ENCODE data around the gene TJP1.

The TJP1 gene

DNA sequence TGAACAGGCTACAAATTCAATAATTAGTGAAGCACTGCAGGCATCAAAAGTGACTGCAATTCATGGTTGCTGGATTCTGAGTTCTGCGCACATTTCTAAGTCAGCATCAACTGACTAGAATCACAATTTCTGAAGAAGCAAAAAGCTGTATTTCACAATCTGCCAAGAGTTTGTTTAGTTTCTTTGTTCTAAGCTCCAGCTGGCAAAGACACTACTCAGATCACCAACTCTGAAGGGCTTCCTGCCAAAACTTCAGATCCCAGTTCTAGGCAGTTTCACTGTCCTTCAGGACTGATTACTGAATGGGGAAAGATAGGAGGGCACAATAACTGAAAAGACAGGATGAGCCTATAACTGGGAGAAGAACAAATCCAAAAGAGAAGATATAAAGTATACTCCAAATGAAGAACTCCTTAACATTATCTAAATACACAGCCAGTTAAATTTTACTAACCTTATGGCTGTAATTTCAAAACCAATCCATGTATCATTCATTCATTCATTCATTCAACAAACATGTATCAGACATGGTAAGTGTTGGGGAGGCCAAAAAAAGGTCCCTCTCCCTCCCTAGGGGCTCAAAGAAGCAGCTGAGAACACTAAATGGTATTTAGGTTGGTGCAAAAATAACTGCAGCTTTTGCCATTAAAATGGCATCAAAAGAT is 17.1 kb downstream of the TJP1 start:
- TF ChIP-seq, protein P1, sequence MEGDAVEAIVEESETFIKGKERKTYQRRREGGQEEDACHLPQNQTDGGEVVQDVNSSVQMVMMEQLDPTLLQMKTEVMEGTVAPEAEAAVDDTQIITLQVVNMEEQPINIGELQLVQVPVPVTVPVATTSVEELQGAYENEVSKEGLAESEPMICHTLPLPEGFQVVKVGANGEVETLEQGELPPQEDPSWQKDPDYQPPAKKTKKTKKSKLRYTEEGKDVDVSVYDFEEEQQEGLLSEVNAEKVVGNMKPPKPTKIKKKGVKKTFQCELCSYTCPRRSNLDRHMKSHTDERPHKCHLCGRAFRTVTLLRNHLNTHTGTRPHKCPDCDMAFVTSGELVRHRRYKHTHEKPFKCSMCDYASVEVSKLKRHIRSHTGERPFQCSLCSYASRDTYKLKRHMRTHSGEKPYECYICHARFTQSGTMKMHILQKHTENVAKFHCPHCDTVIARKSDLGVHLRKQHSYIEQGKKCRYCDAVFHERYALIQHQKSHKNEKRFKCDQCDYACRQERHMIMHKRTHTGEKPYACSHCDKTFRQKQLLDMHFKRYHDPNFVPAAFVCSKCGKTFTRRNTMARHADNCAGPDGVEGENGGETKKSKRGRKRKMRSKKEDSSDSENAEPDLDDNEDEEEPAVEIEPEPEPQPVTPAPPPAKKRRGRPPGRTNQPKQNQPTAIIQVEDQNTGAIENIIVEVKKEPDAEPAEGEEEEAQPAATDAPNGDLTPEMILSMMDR (IDR thresholded peaks at IDR 0.05; ENCODE audit: control extremely low read depth, extremely low read depth, low read depth, missing control alignments) = no peak
- ChIA-PET POLR2A (no interaction called here), CTCF (interaction anchor here (1.2 kb wide), 1 partner anchor 11 kb away, joined by 4 read pairs; no protein-coding TSS in a partner anchor)
- DNase-seq (ENCODE audit: extremely low spot score) = no peak

DNA sequence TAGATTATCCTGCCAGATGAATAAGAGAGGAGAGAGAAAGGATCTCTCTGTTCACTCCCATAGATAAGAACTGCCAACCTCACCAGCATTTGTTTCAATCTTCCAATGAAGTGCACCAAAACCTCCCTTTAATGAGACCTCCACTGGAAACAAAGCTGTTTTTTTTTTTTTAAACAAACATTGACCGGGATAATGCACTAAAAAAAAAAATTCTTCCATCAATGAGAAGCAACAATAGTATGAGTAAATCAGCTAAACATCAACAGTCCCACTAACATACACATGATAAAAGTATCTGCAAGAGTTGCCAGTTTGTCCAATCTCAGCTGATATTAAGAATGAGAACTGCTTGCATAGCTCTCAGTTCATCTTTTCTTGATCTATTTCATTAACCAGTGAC is 19.9 kb downstream of the TJP1 start:
- DNase-seq (ENCODE audit: extremely low spot score) = no peak
- TF ChIP-seq, protein P1 (IDR thresholded peaks at IDR 0.05; ENCODE audit: control extremely low read depth, extremely low read depth, low read depth, missing control alignments) = no peak
- ChIA-PET CTCF (no interaction called here), POLR2A (no interaction called here)

DNA sequence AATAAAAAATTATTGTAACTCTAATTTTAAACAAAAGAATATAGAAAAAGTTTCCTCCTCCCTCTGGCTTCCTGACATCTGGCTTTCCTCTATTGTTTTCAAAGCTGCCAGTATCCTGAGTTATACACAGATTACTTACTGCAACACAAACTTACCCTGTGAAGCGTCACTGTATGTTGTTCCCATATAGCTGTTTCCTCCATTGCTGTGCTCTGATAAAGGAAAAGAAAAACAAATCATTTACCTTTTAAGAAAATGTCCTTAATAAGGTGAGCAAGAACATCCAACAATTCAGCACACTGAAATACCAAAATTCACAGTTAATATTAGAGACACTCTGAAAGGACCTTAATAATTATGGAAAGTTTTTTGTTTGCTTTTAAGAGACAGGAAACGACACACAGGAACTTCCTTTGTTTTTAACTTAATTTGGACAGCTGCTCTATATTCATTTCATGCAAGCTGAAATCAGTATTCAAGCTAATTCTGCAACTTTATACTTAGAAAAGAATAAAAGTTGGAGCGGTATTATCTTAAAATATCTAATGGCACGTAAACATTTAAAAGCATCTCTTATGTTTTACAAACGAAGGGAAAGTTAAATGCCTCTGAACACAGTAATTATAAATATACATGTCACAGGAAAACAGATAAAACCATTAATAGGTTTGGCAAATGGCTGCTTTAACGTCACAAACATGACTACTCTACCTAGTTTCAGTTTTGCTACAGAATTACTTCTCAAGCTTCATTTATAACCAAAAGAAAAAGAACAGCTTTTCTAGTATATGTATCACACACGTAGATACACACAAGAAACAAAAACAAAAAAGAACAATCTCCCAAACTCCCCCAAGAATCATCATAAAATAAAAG is 21.5 kb downstream of the TJP1 start:
- CTCF ChIA-PET = no interaction called here
- TF ChIP-seq, protein P1 (IDR thresholded peaks at IDR 0.05; ENCODE audit: control extremely low read depth, extremely low read depth, low read depth, missing control alignments) = no peak
- DNase-seq (ENCODE audit: extremely low spot score) = no peak
- POLR2A ChIA-PET = no interaction called here

DNA sequence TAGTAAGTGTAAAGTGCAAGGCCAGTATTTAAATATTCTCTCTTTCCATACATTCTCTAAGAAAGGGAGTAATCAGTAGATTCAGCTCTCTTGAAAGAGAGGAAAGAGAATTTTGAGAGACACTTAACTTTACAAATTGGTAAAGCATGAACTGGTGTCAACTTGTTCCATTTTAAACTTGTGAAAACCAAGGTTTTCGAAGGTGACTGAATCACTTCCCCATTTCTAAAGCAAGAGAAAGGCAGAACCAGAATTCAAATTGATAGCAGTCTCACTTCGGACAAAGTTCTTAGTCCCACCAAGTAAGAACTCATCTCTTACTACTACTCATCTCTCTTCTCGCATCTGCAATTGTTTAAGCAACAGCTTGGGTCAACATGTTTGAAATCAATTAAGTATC is 22.4 kb downstream of the TJP1 start:
- DNase-seq (ENCODE audit: extremely low spot score) = no peak
- TF ChIP-seq, protein P1 (IDR thresholded peaks at IDR 0.05; ENCODE audit: control extremely low read depth, extremely low read depth, low read depth, missing control alignments) = no peak
- CTCF ChIA-PET = no interaction called here
- POLR2A ChIA-PET = no interaction called here

DNA sequence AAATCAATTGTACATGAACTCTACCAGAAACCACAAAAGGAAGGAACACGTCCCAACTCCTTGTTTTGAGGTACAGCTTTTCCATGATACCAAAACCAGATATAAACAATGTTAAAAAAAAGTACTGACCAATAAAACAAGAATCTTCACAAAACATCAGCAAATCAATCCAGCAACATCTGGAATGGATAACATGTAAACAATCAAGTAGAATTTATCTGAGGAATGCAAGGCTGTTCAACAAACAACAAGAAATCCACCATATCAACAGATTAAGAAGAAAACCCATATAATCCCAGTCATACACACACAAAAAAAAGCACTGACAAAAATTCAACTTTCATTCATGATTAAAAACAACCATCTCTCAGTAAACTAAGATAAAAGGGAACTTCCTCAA is 26.7 kb downstream of the TJP1 start:
- ChIA-PET POLR2A (no interaction called here), CTCF (no interaction called here)
- DNase-seq (ENCODE audit: extremely low spot score) = no peak
- TF ChIP-seq, protein P1 (IDR thresholded peaks at IDR 0.05; ENCODE audit: control extremely low read depth, extremely low read depth, low read depth, missing control alignments) = no peak

DNA sequence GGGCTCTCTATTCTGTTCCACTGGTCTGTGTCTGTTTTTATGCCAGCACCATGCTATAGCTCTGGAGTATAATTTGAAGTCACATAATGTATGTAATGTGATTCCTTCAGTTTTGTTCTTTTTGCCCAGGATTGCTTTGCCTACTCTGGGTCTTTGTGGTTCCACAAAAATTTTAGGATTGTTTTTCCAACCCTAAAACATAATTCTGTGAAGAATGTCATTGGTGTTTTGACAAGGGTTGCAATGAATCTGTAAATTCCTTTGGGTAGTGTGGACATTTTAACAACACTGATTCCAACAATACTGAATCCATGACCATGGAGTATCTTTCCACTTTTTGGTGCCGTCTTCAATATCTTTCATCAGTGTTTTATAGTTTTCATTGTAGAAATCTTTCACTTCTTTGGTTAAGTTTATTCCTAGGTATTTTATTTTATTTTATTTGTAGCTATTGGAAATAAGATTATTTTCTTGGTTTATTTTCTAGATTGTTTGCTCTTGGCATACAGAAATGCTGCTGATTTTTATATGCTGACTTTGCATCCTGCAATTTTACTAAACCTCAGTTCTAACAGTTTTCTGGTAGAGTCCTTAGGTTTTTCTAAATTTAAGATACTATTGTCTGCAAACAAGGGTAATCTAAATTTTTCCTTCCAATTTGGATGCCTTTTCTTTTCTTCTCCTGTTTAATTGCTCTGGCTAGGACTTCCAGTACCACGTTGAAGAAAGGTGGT is 29.7 kb downstream of the TJP1 start:
- no peak for DNase-seq (ENCODE audit: extremely low spot score)
- ChIA-PET CTCF (interaction anchor here (1.1 kb wide), 1 partner anchor 11 kb away, joined by 3 read pairs; no protein-coding TSS in a partner anchor), POLR2A (no interaction called here)
- TF ChIP-seq, protein P1 (IDR thresholded peaks at IDR 0.05; ENCODE audit: control extremely low read depth, extremely low read depth, low read depth, missing control alignments) = no peak
